ENCODE results near the gene CNTNAP2. TPM values are rescaled to one million over a fixed set of nuclear protein-coding genes. Genes with fewer than 3 reads are reported as not detected.

Gene CNTNAP2
- total RNA-seq, 1 donor from 2014 or later = 9.2 TPM

DNA sequence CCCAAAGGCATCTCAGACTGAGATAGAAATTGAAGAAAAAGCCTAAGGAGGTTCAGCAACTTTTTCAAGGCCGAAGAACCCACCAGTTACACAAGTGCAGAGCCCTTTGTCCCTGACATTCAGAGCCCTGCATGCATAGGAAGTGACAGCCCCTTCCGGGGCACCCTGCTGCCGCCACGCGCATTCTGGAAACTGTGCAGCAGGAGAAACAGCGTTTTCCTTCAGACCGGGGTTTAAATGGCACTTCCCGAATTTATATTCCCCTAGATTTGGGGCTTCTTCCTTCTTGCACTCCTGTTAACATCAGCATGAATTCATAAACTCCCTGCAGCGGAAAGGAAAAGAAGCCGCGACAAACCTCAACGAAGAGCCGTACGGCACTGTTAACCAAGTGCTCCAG lies 2283.5 kb downstream of the CNTNAP2 start:
- no peak for DNase-seq (ENCODE audit: low read depth)
- H3K4me3 ChIP-seq (ENCODE audit: low read depth, low read length) = no peak overlapping the region
- TF ChIP-seq, protein P1, sequence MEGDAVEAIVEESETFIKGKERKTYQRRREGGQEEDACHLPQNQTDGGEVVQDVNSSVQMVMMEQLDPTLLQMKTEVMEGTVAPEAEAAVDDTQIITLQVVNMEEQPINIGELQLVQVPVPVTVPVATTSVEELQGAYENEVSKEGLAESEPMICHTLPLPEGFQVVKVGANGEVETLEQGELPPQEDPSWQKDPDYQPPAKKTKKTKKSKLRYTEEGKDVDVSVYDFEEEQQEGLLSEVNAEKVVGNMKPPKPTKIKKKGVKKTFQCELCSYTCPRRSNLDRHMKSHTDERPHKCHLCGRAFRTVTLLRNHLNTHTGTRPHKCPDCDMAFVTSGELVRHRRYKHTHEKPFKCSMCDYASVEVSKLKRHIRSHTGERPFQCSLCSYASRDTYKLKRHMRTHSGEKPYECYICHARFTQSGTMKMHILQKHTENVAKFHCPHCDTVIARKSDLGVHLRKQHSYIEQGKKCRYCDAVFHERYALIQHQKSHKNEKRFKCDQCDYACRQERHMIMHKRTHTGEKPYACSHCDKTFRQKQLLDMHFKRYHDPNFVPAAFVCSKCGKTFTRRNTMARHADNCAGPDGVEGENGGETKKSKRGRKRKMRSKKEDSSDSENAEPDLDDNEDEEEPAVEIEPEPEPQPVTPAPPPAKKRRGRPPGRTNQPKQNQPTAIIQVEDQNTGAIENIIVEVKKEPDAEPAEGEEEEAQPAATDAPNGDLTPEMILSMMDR (conservative IDR thresholded peaks at IDR 0.05; ENCODE audit: low read depth, low read length) = no peak

DNA sequence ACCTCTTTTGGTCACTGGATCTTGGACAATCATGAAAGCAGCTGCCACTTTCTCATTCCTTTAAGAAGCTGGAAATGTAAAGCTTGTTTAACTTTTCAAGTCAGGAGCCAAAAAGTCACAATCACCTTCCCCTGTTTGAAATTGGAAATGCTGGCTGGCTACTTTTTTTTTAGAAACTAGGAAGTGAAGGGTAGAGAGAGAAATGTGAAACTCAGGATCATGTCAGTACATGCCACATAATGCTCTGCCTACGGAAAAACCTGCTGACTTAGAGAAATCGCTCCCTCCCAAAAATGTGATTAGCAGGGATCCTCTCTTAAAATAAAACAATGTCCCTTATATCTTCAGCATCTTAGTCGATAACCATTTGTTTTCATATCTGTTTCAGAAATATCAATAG lies 2285.6 kb downstream of the CNTNAP2 start:
- no peak overlapping the region for H3K4me3 ChIP-seq (ENCODE audit: low read depth, low read length)
- no peak for DNase-seq (ENCODE audit: low read depth)
- TF ChIP-seq, protein P1 (conservative IDR thresholded peaks at IDR 0.05; ENCODE audit: low read depth, low read length) = no peak

DNA sequence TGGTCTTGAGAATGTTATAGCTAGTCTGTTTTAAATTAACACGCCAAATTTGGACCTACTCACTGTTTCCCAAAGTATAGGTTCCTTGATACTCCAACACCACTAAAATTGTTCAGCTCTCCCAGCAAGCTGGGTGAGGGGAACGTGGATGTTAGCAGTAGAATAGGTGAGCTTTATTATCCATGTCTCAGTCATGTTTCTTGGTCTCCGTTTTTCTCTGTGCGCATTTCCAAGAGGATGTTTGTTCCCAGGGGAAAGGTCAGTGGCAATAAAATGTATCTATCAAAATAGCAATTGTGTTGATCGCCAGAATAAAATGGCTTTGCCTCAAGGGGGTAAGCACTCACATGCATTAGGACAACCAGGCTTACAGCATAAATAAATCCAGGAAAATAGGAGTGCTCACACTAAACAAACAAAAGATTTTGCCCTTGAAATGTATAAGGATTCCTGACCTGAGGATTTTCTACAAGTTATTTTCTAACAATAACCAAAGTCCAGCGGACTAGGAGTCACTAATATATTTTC lies 2286.9 kb downstream of the CNTNAP2 start:
- H3K4me3 ChIP-seq (ENCODE audit: low read depth, low read length) = no peak overlapping the region
- TF ChIP-seq, protein P1 (conservative IDR thresholded peaks at IDR 0.05; ENCODE audit: low read depth, low read length) = no peak
- no peak for DNase-seq (ENCODE audit: low read depth)

DNA sequence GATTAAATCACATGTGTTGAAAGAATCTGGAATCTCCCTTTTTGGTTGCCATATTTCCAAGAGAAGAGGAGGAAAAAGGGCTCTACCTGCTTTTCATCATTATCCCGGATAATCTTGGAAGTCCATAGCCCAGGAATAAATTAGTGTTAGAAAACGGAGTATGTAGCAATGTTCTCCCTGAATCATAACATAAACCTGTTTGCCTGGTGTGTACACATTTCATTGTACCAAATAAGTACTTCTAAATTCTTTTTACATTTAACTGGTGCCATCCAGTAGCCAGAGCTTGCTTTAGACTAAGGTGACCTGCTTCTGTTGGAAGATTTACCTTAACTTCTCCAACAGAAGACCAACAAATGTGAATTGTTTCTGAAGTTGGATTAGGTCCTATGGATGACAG lies 2291.7 kb downstream of the CNTNAP2 start:
- no peak overlapping the region for H3K4me3 ChIP-seq (ENCODE audit: low read depth, low read length)
- TF ChIP-seq, protein P1 (conservative IDR thresholded peaks at IDR 0.05; ENCODE audit: low read depth, low read length) = no peak
- DNase-seq (ENCODE audit: low read depth) = no peak

GRCh38 chr7:148410905-148411304 lies 2294.3 kb downstream of the CNTNAP2 start:
- TF ChIP-seq, protein P1 (conservative IDR thresholded peaks at IDR 0.05; ENCODE audit: low read depth, low read length) = no peak
- no peak overlapping the region for H3K4me3 ChIP-seq (ENCODE audit: low read depth, low read length)
- DNase-seq (ENCODE audit: low read depth) = no peak

- no peak for DNase-seq (ENCODE audit: low read depth)
- TF ChIP-seq, protein P1 (conservative IDR thresholded peaks at IDR 0.05; ENCODE audit: low read depth, low read length) = no peak
- no peak overlapping the region for H3K4me3 ChIP-seq (ENCODE audit: low read depth, low read length)
Observed at GRCh38 chr7:148412691-148413090, 2296.1 kb downstream of the CNTNAP2 start.
